ENCODE data around the gene MC1R. TPM values are rescaled to one million over a fixed set of nuclear protein-coding genes. Genes with fewer than 3 reads are reported as not detected.

The MC1R gene
- total RNA-seq, 1 experiment from 2014 or later, result 3.8 TPM

GRCh38 chr16:89955001-89955685 lies 36.5 kb downstream of the MC1R start:
- H3K27ac Mint-ChIP-seq, result no peak overlapping the region
- CTCF ChIA-PET, result no interaction called here
- no peak for ATAC-seq
- peaks cover 22% of the 10 kb centered on the region for H3K36me3 Mint-ChIP-seq
- DNase-seq (ENCODE audit: low spot score), result peak; percentile 42
- H3K4me3 Mint-ChIP-seq, result no peak overlapping the region
- peaks cover 3% of the 10 kb centered on the region for H3K27me3 Mint-ChIP-seq (ENCODE audit: low read depth)
- peaks cover 2% of the 10 kb centered on the region for H3K4me1 Mint-ChIP-seq
- POLR2A ChIA-PET, result no interaction called here
- no peak for TF ChIP-seq ATF1 (CRISPR knock-in tag; IDR thresholded peaks at IDR 0.05)
- no peak for TF ChIP-seq E2F4 (CRISPR knock-in tag; IDR thresholded peaks at IDR 0.05; ENCODE audit: borderline replicate concordance, low read depth)
- TF ChIP-seq TP53 (CRISPR knock-in tag; IDR thresholded peaks at IDR 0.05), result no peak
- TF ChIP-seq ZNF532 (CRISPR knock-in tag; IDR thresholded peaks at IDR 0.05; ENCODE audit: borderline replicate concordance), result no peak
- no peak for TF ChIP-seq ESRRA (CRISPR knock-in tag; IDR thresholded peaks at IDR 0.05; ENCODE audit: borderline replicate concordance)
- no peak for TF ChIP-seq NFYB (CRISPR knock-in tag; conservative IDR thresholded peaks at IDR 0.05; ENCODE audit: low read depth)
- TF ChIP-seq RELA (CRISPR knock-in tag; IDR thresholded peaks at IDR 0.05; ENCODE audit: borderline replicate concordance), result no peak
- H3K9me3 Mint-ChIP-seq, result peaks cover 3% of the 10 kb centered on the region; the same call in 1 of the 2 replicates

GRCh38 chr16:89956505-89957215 lies 38.0 kb downstream of the MC1R start:
- Mint-ChIP-seq H3K27ac (peak overlapping the region; percentile 23; the same call in 1 of the 2 replicates), H3K27me3 (ENCODE audit: low read depth) (no peaks in the 10 kb centered on the region; the same call in 1 of the 2 replicates)
- CTCF ChIA-PET, result no interaction called here

More at GRCh38 chr16:89956505-89957215, 38.0 kb downstream of the MC1R start:
- peaks cover 2% of the 10 kb centered on the region for H3K4me1 Mint-ChIP-seq
- H3K9me3 Mint-ChIP-seq, result peaks cover 3% of the 10 kb centered on the region; the same call in 1 of the 2 replicates
- POLR2A ChIA-PET, result no interaction called here
- DNase-seq (ENCODE audit: low spot score), result no peak
- no peak overlapping the region for H3K4me3 Mint-ChIP-seq
- no peak for ATAC-seq
- peaks cover 22% of the 10 kb centered on the region for H3K36me3 Mint-ChIP-seq
- TF ChIP-seq ATF1 (CRISPR knock-in tag; IDR thresholded peaks at IDR 0.05) (no peak), FOXJ3 (CRISPR knock-in tag; IDR thresholded peaks at IDR 0.05; ENCODE audit: borderline replicate concordance) (no peak), JAZF1 (CRISPR knock-in tag; IDR thresholded peaks at IDR 0.05) (no peak), ARID4B (CRISPR knock-in tag; IDR thresholded peaks at IDR 0.05; ENCODE audit: borderline replicate concordance) (no peak)

Measured in WTC11 (cell line).